Psoas muscle (tissue), 8 donors: ENCODE measurements around the gene CAPN8. TPM values are rescaled to one million over a fixed set of nuclear protein-coding genes. Genes with fewer than 3 reads are reported as not detected.

Source experiments
- ATAC-seq, 4 donors: fragments of 200-7000 bp; cut with Tn5 transposase; one replicate each; pipeline ENCODE4 v1.9.1; 2020; ENCODE audit warnings: moderate library complexity in 3 of 4, mild to moderate bottlenecking in 2 of 4
- DNase-seq, 2 donors: peaks; one replicate each; pipeline ENCODE4 v3.0.0-alpha.2; 2020
- H3K27ac ChIP-seq: fragments of 200-600 bp; one replicate; pipeline ENCODE4 v1.8.0; 2022
- H3K27me3 ChIP-seq, 3 donors: fragments of 200-600 bp in 1 of 3; one replicate each; pipeline versions ENCODE4 v1.6.1 to v1.8.0; 2013 to 2022; ENCODE audit warnings: low read length in 2 of 3, mild to moderate bottlenecking in 2 of 3, moderate library complexity in 1 of 3; ENCODE audit not compliant: insufficient read depth in 3 of 3
- H3K36me3 ChIP-seq, 2 donors: fragments of 200-600 bp in 1 of 2; one replicate each; pipeline versions ENCODE4 v1.6.1 to v1.8.0; 2013 to 2022; ENCODE audit warnings: low read depth in 1 of 2, mild to moderate bottlenecking in 1 of 2, moderate library complexity in 1 of 2; ENCODE audit not compliant: insufficient read depth in 1 of 2
- H3K4me1 ChIP-seq: fragments of 200-600 bp; one replicate; pipeline ENCODE4 v1.8.0; 2022
- H3K4me3 ChIP-seq: fragments of 200-600 bp; one replicate; pipeline ENCODE4 v1.8.0; 2022; ENCODE audit warnings: mild to moderate bottlenecking
- H3K9me3 ChIP-seq: fragments of 200-600 bp; one replicate; pipeline ENCODE4 v1.8.0; 2022
- WGBS, 3 donors: extraction: QIAGEN DNeasy Blood & Tissue Kit; methylation state at CpG; one replicate each; pipeline versions ENCODE4 v1.1.6 to v1.1.7; 2013; 5-methylcytosine and 5-hydroxymethylcytosine counted together
- intact Hi-C, 2 donors: fragments of 100-400 bp; cut with DNase I; formaldehyde crosslinking; loops; one replicate each; pipeline versions ENCODE4 v1.11.0 to v1.14.2; 2022
- polyA plus RNA-seq, 3 donors: library from polyadenylated mRNA; stranded (reverse); fragments of 200-250 nt; gene quantifications; one replicate each; pipeline ENCODE4 v1.2.3, GENCODE V29; 2013
- total RNA-seq, 4 donors: library from RNA; stranded (reverse); fragmentation: NEBNext Ultra II Directional in 2 of 4; extraction: Animal tissue kit (Norgen Biotek cat#: 25700) in 2 of 4; gene quantifications; one replicate each; pipeline versions ENCODE4 v1.2.1 to v1.2.4, GENCODE V29; 2021 to 2023
- TF ChIP-seq, protein P1 (sequence below): fragments of 200-600 bp; IDR thresholded peaks from one replicate; pipeline ENCODE4 v1.8.0; 2022; ENCODE audit warnings: antibody characterized with exemption
- donor health status: healthy with polysubstance abuse.
- donor health status: DM: no; HTN: no; CAD: no; lungs with moderate emphysema.
- donor health status: Bipolar disorder and iron deficiency.
- donor health status: healthy.
- donor health status: DM: yes; HTN: yes; CAD: no.
- donor health status: DM: no; HTN: no; CAD: no.
- donor health status: DM: no; HTN: no; CAD: no.
- donor health status: DM: yes; HTN: yes; CAD: no.

The CAPN8 gene
- total and polyA plus RNA-seq, 7 donors, result 0.04 to 5.4 (median 0.78) TPM; not detected in 2

DNA sequence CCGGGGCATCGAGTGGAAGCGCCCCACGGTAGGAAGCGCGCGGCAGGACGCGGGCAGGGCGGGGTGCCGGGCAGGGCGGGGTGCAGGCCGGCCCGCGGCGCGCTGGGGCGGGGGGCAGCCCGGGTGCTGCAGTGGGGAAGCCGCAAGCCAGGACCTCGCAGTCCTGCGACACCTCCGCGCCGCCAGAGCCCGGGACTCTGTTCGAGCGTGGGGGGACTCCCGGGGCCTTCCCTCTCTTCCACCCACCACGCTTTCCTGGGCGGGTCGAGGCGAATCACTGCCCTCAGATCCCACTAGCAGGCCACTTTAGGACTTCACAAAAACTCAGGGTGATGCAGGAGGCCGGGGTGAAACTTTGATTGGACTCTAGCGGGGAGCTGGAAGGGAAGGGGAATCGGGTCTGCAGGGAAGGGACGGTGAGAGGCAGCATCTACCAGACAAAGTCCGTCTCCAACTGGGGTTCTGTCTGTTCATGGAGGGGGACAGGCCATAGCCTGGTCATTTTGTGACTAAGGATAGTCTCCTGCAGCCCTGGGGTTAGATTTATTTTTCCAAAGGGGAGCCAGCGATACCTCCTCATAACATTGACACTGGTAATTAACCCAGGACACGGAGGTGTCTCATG lies 47.5 kb upstream of the CAPN8 start:
- Histone ChIP-seq H3K27me3 (no peaks in the 10 kb centered on the region), H3K4me3 (peak overlapping the region; percentile 89), H3K9me3 (no peaks in the 10 kb centered on the region), H3K27ac (peak overlapping the region; percentile 96), H3K36me3 (peaks cover under 1 to 13% of the 10 kb centered on the region in 2 donors), H3K4me1 (peaks cover 42% of the 10 kb centered on the region)
- DNase-seq, result no peak
- WGBS, 3 donors, result 1 to 2% (median 1%) methylated on average over 35 to 40 of the region's 40 CpGs
- intact Hi-C loops, result loop anchor here in 1 of 2 donors (1.0 kb wide), 1 partner anchor 36 kb away; no protein-coding TSS in a partner anchor
- peak; percentile 33 to 63 (median 38) for ATAC-seq
- TF ChIP-seq, protein P1, sequence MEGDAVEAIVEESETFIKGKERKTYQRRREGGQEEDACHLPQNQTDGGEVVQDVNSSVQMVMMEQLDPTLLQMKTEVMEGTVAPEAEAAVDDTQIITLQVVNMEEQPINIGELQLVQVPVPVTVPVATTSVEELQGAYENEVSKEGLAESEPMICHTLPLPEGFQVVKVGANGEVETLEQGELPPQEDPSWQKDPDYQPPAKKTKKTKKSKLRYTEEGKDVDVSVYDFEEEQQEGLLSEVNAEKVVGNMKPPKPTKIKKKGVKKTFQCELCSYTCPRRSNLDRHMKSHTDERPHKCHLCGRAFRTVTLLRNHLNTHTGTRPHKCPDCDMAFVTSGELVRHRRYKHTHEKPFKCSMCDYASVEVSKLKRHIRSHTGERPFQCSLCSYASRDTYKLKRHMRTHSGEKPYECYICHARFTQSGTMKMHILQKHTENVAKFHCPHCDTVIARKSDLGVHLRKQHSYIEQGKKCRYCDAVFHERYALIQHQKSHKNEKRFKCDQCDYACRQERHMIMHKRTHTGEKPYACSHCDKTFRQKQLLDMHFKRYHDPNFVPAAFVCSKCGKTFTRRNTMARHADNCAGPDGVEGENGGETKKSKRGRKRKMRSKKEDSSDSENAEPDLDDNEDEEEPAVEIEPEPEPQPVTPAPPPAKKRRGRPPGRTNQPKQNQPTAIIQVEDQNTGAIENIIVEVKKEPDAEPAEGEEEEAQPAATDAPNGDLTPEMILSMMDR, result no peak

DNA sequence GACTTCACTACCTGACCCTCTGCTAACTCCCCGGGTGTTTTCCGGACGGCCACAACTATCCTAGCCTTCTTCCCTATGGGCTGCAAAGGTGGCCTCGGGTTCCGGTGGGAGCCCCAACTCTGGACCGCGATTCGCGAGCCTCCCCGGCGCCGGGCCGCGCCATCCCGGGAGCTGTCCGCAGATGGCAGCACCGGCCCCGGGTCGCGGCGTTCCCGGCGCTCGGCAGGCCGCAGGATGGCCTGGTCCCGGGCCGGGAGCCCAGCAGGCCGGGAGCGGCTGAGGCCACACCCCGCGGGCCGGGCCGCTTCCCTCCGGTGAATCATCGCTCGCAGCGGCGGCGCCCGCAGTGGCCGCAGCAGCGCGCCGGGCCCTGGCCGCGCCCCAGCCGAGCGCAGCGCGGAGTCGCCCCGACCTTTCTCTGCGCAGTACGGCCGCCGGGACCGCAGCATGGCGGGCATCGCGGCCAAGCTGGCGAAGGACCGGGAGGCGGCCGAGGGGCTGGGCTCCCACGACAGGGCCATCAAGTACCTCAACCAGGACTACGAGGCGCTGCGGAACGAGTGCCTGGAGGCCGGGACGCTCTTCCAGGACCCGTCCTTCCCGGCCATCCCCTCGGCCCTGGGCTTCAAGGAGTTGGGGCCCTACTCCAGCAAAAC lies 46.8 kb upstream of the CAPN8 start, which contains the start of gene CAPN2:
Gene CAPN2, plus strand, starts transcription at position 346 of the 656 bp plus-strand sequence. Its CDS starts 102 bp downstream, at position 448.
- no peaks in the 10 kb centered on the region for H3K27me3 ChIP-seq
- peak within 1 kb of the TSS; percentile 89 for H3K4me3 ChIP-seq
- intact Hi-C loops, result loop anchor here in 1 of 2 donors (1.0 kb wide), 1 partner anchor 37 kb away; no protein-coding TSS in a partner anchor
- DNase-seq (peak; percentile 91 to 94), ATAC-seq (peak; percentile 93 to 94 (median 94))
- WGBS, 3 donors, result 0% methylated on average over 42 to 74 of the region's 74 CpGs
- TF ChIP-seq, protein P1, result peak; percentile 81
- H3K9me3 ChIP-seq, result no peaks in the 10 kb centered on the region
- H3K4me1 ChIP-seq, result peaks cover 48% of the 10 kb centered on the region
- H3K36me3 ChIP-seq, result peaks cover 0 to 7% of the 10 kb centered on the region in 2 donors
- peak within 1 kb of the TSS; percentile 96 for H3K27ac ChIP-seq

DNA sequence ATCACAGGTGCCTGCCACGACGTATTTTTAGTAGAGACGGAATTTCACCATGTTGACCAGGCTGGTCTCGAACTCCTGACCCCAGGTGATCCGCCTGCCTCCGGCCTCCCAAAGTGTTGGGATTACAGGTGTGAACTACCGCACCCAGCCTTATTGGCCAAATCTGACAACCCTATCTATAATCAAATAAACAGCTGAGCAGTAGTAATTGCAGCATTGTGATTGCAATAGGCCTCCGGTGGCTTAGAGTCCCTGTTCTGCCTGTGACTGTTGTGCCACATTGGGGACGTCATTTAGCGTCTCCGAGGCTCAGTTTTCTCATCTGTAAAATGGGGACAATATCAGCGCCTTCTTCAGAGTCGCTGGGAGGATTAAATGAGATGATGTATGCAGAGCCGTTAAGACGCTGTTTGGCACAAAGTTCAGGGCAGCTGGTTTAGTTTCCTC lies 46.3 kb upstream of the CAPN8 start:
- TF ChIP-seq, protein P1, result no peak
- H3K27me3 ChIP-seq, result no peaks in the 10 kb centered on the region
- intact Hi-C loops, result loop anchor here in 1 of 2 donors (1.0 kb wide), 1 partner anchor 38 kb away; no protein-coding TSS in a partner anchor
- H3K4me1 ChIP-seq, result peaks cover 53% of the 10 kb centered on the region
- ATAC-seq (peak in 2 of 4 donors; percentile 1 to 25), DNase-seq (no peak)
- H3K36me3 ChIP-seq, result peaks cover 0 to 3% of the 10 kb centered on the region in 2 donors
- WGBS, 3 donors, result 54 to 68% (median 62%) methylated on average over 15 of the region's 15 CpGs
- peak overlapping the region; percentile 96 for H3K27ac ChIP-seq
- H3K4me3 ChIP-seq, result peak overlapping the region; percentile 89
- no peaks in the 10 kb centered on the region for H3K9me3 ChIP-seq

DNA sequence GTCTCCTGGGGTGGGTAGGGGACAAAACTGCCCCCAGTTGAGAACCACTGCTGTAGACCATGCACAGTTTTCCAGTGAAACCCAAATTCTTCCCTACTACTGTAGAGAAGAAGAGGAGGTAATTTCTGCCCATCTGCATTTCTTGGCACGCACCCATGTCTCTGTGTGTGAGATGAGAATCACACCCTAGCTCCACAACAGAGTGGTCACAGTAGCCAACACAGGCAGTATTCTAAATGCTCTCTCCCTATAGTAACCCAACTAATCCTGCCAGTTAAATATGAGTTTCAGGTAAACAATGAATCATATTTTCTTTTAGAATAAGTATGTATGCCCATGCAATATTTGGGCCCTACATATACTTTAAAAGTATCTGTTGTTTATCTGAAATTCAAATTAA lies 45.7 kb upstream of the CAPN8 start:
- H3K4me3 ChIP-seq, result no peak overlapping the region
- no peaks in the 10 kb centered on the region for H3K9me3 ChIP-seq
- intact Hi-C loops, result no loop called here
- no peak for ATAC-seq
- no peak overlapping the region for H3K27ac ChIP-seq
- 64 to 83% (median 74%) methylated on average over 1 of the region's 1 CpG for WGBS, 3 donors
- no peaks in the 10 kb centered on the region for H3K27me3 ChIP-seq
- H3K36me3 ChIP-seq, result no peaks in the 10 kb centered on the region
- H3K4me1 ChIP-seq, result peaks cover 53% of the 10 kb centered on the region
- DNase-seq, result no peak
- TF ChIP-seq, protein P1, result no peak
